Spleen (tissue), 11 donors: Measurements from ENCODE around the gene TCHP. TPM values are rescaled to one million over a fixed set of nuclear protein-coding genes. Genes with fewer than 3 reads are reported as not detected.

Experiments used
- DNase-seq: peaks from one replicate; pipeline ENCODE4 v3.0.0-alpha.2; 2020
- H3K27ac ChIP-seq, 8 donors: fragments of 200-600 bp; sonication (generic) in 7 of 8; 1 replicate in 4 of 8; 2 replicates in 4 of 8; pipeline versions ENCODE4 v1.5.0 to v1.8.0; 2016 to 2021; ENCODE audit warnings: inconsistent platforms in 4 of 8, mild to moderate bottlenecking in 4 of 8, moderate library complexity in 1 of 8
- H3K27me3 ChIP-seq, 7 donors: fragments of 200-600 bp; sonication (generic) in 6 of 7; replicated peaks in 1 of 7; 1 replicate in 4 of 7; 2 replicates in 3 of 7; pipeline versions ENCODE4 v1.5.0 to v1.8.0; 2016 to 2021; ENCODE audit warnings: inconsistent platforms in 3 of 7, mild to moderate bottlenecking in 1 of 7
- H3K36me3 ChIP-seq, 6 donors: fragments of 200-600 bp; sonication (generic) in 5 of 6; 1 replicate in 4 of 6; 2 replicates in 2 of 6; pipeline versions ENCODE4 v1.5.0 to v1.8.0; 2016 to 2021; ENCODE audit warnings: inconsistent platforms in 2 of 6
- H3K4me1 ChIP-seq, 6 donors: fragments of 200-600 bp; sonication (generic) in 5 of 6; 1 replicate in 3 of 6; 2 replicates in 3 of 6; pipeline versions ENCODE4 v1.5.0 to v1.8.0; 2016 to 2021; ENCODE audit warnings: inconsistent platforms in 3 of 6
- H3K4me3 ChIP-seq, 8 donors: fragments of 200-600 bp; sonication (generic) in 7 of 8; 1 replicate in 4 of 8; 2 replicates in 4 of 8; pipeline versions ENCODE4 v1.5.0 to v1.8.0; 2016 to 2021; ENCODE audit warnings: inconsistent platforms in 4 of 8, mild to moderate bottlenecking in 4 of 8, moderate library complexity in 2 of 8
- H3K9me3 ChIP-seq, 8 donors: fragments of 200-600 bp; sonication (generic) in 7 of 8; 1 replicate in 4 of 8; 2 replicates in 4 of 8; pipeline versions ENCODE4 v1.5.0 to v1.8.0; 2016 to 2021; ENCODE audit warnings: inconsistent platforms in 4 of 8
- CTCF ChIP-seq, 11 experiments: fragments of 200-600 bp in 7 of 11; fragments of 450-650 bp in 4 of 11; sonication (generic) in 4 of 11; IDR thresholded peaks in 8 of 11; conservative IDR thresholded peaks in 3 of 11; 1 replicate in 7 of 11; 2 replicates in 4 of 11; pipeline versions ENCODE4 v1.4.0 to v1.8.0; 2016 to 2021; ENCODE audit warnings: antibody characterized with exemption in 11 of 11, inconsistent platforms in 4 of 11, mild to moderate bottlenecking in 1 of 11
- POLR2A ChIP-seq, 3 donors: fragments of 450-650 bp; IDR thresholded peaks; one replicate each; pipeline ENCODE4 v1.5.1; 2017; ENCODE audit warnings: antibody characterized with exemption in 3 of 3, mild to moderate bottlenecking in 1 of 3
- POLR2AphosphoS5 ChIP-seq, 3 donors: sonication (generic); formaldehyde crosslinking; IDR thresholded peaks; one replicate each; pipeline ENCODE4 v1.5.1; 2017; ENCODE audit warnings: antibody characterized with exemption in 3 of 3
- WGBS, 5 donors: extraction: QIAGEN DNeasy Blood & Tissue Kit in 3 of 5; methylation state at CpG; one replicate each; pipeline versions ENCODE4 v1.1.5 to v1.1.7; 2013 to 2018; 5-methylcytosine and 5-hydroxymethylcytosine counted together
- intact Hi-C: fragments of 100-400 bp; cut with DNase I; formaldehyde crosslinking; loops from one replicate; pipeline ENCODE4 v1.15.0; 2023; ENCODE audit warnings: low total_unique reads
- polyA plus RNA-seq, 3 donors: library from polyadenylated mRNA; stranded (reverse); fragments of 200-250 nt; gene quantifications; one replicate each; pipeline ENCODE4 v1.2.1, GENCODE V29; 2013
- total RNA-seq, 7 donors: library from RNA; depleted of rRNA in 3 of 7; stranded (reverse); fragments of >200 nt in 3 of 7; fragmentation: NEBNext Ultra II Directional in 4 of 7; extraction: Animal tissue kit (Norgen Biotek cat#: 25700) in 4 of 7; gene quantifications; one replicate each; pipeline versions ENCODE4 v1.1.0 to v1.2.1, GENCODE V29; 2016 to 2021
- donor health status: healthy with polysubstance abuse.
- donor health status: DM: no; HTN: no; CAD: no; lungs with moderate emphysema.
- donor health status: DM: no; HTN: no; CAD: no.
- donor health status: Bipolar disorder and iron deficiency.
- donor health status: healthy.
- donor health status: DM: no; HTN: no; CAD: no.
- donor health status: DM: yes; HTN: yes; CAD: no.

Gene TCHP
- total and polyA plus RNA-seq, 10 donors, result 7.3 to 35.9 (median 24.5) TPM

GRCh38 chr12:109863847-109864712, 36.0 kb upstream of the TCHP start:
- Histone ChIP-seq H3K4me3 (peak overlapping the region in 1 of 8 donors; percentile 9), H3K27ac (peak overlapping the region; percentile 20 to 79 (median 56)), H3K4me1 (peaks cover 7 to 63% (median 26%) of the 10 kb centered on the region in 6 donors), H3K9me3 (no peaks in the 10 kb centered on the region), H3K27me3 (no peaks in the 10 kb centered on the region), H3K36me3 (peaks cover 0 to 25% (median 8%) of the 10 kb centered on the region in 6 donors)
- no peak for DNase-seq
- 78 to 82% (median 80%) methylated on average over 7 to 9 of the region's 9 CpGs for WGBS, 5 donors
- intact Hi-C loops, result no loop called here
- TF ChIP-seq POLR2AphosphoS5 (IDR thresholded peaks at IDR 0.05) (peak in 1 of 3 donors; percentile 24), POLR2A (IDR thresholded peaks at IDR 0.05) (no peak)

GRCh38 chr12:109864916-109865315, 35.2 kb upstream of the TCHP start:
- Histone ChIP-seq H3K36me3 (peaks cover 0 to 25% (median 8%) of the 10 kb centered on the region in 6 donors), H3K27me3 (no peaks in the 10 kb centered on the region), H3K9me3 (no peaks in the 10 kb centered on the region), H3K27ac (peak overlapping the region; percentile 20 to 79 (median 56)), H3K4me3 (no peak overlapping the region), H3K4me1 (peaks cover 7 to 71% (median 27%) of the 10 kb centered on the region in 6 donors)
- WGBS, 5 donors, result 62 to 95% (median 82%) methylated on average over 3 of the region's 3 CpGs
- DNase-seq, result no peak
- no peak for TF ChIP-seq POLR2AphosphoS5 (IDR thresholded peaks at IDR 0.05)
- no peak for TF ChIP-seq POLR2A (IDR thresholded peaks at IDR 0.05)
- TF ChIP-seq CTCF (IDR thresholded peaks at IDR 0.05 in 8 of 11, conservative IDR thresholded peaks at IDR 0.05 in 3 of 11), result no peak
- intact Hi-C loops, result no loop called here

- Histone ChIP-seq H3K27me3 (no peaks in the 10 kb centered on the region), H3K27ac (no peak overlapping the region), H3K4me3 (no peak overlapping the region), H3K36me3 (peaks cover 0 to 22% (median 0%) of the 10 kb centered on the region in 6 donors), H3K9me3 (no peaks in the 10 kb centered on the region), H3K4me1 (peaks cover 11 to 86% (median 35%) of the 10 kb centered on the region in 6 donors)
- DNase-seq, result no peak
- TF ChIP-seq POLR2A (IDR thresholded peaks at IDR 0.05) (no peak), POLR2AphosphoS5 (IDR thresholded peaks at IDR 0.05) (no peak), CTCF (IDR thresholded peaks at IDR 0.05 in 8 of 11, conservative IDR thresholded peaks at IDR 0.05 in 3 of 11) (no peak)
- intact Hi-C loops, result no loop called here
- WGBS, 5 donors, result 54 to 76% (median 64%) methylated on average over 9 of the region's 9 CpGs
Measured at GRCh38 chr12:109868182-109869051, 31.7 kb upstream of the TCHP start.

GRCh38 chr12:109870648-109871047, 29.4 kb upstream of the TCHP start:
- H3K27ac ChIP-seq, result no peak overlapping the region
- peaks cover 0 to 22% (median 0%) of the 10 kb centered on the region in 6 donors for H3K36me3 ChIP-seq

More at GRCh38 chr12:109870648-109871047, 29.4 kb upstream of the TCHP start:
- TF ChIP-seq CTCF (IDR thresholded peaks at IDR 0.05 in 8 of 11, conservative IDR thresholded peaks at IDR 0.05 in 3 of 11) (no peak), POLR2A (IDR thresholded peaks at IDR 0.05) (no peak), POLR2AphosphoS5 (IDR thresholded peaks at IDR 0.05) (no peak)
- 56 to 65% (median 57%) methylated on average over 2 of the region's 2 CpGs for WGBS, 5 donors
- Histone ChIP-seq H3K9me3 (no peaks in the 10 kb centered on the region), H3K4me1 (peaks cover 0 to 85% (median 22%) of the 10 kb centered on the region in 6 donors), H3K27me3 (no peaks in the 10 kb centered on the region), H3K4me3 (no peak overlapping the region)
- intact Hi-C loops, result no loop called here
- DNase-seq, result no peak
